Endometrium (tissue), 2 donors: ENCODE results near the gene CEP85.
A peak's percentile ranks its signal among the peaks of the same experiment; 100 is the strongest.

Experiments used
- FAIRE-seq: peaks from 2 replicates; lab custom pipeline; 2012; peaks lifted over from hg19 to GRCh38; lab: Jason Lieb, UNC
- donor health status: control.
- donor health status: control.

Gene CEP85

GRCh38 chr1:26315874-26316850 is 82.2 kb downstream of the CEP85 start:
- no peak for FAIRE-seq

GRCh38 chr1:26317146-26317545 is 83.1 kb downstream of the CEP85 start:
- FAIRE-seq = no peak

GRCh38 chr1:26317612-26318337 is 83.8 kb downstream of the CEP85 start, which contains the start of gene CD52:
TSS of gene CD52 (plus strand) at chr1:26317958. CDS start at chr1:26318018, 60 bp downstream.
- FAIRE-seq = no peak

GRCh38 chr1:26318338-26319064 is 84.5 kb downstream of the CEP85 start:
- no peak for FAIRE-seq

GRCh38 chr1:26320896-26321295 is 86.9 kb downstream of the CEP85 start:
- no peak for FAIRE-seq

GRCh38 chr1:26321315-26322041 is 87.5 kb downstream of the CEP85 start:
- FAIRE-seq = peak; percentile 12

GRCh38 chr1:26322042-26322331 is 88.0 kb downstream of the CEP85 start:
- no peak for FAIRE-seq

- FAIRE-seq = no peak
Measured at GRCh38 chr1:26323382-26323781, 89.4 kb downstream of the CEP85 start.

GRCh38 chr1:26324550-26324949 is 90.5 kb downstream of the CEP85 start:
- FAIRE-seq = no peak

- FAIRE-seq = no peak
Measured at GRCh38 chr1:26327956-26328362, 94.0 kb downstream of the CEP85 start.
